GM21528 (cell line): ENCODE data around the gene PYGB.
"Not testable (repeated sequence)": the region's sequence is repeated elsewhere in the genome, so short reads cannot be mapped to it uniquely, and the experiment has no call there.

Experiments used
- ATAC-seq: cut with Tn5 transposase; IDR thresholded peaks from one replicate; pipeline ENCODE4 v1.9.1; 2021; ENCODE audit warnings: mild to moderate bottlenecking, moderate library complexity; ENCODE audit not compliant: unreplicated experiment, low FRiP score

Gene PYGB

GRCh38 chr20:25308671-25309394 lies 60.9 kb downstream of the PYGB start:
- no peak for ATAC-seq

- no peak for ATAC-seq
Observed at GRCh38 chr20:25309395-25310267, 61.7 kb downstream of the PYGB start.

GRCh38 chr20:25310268-25310920 lies 62.5 kb downstream of the PYGB start:
- peak; percentile 83 for ATAC-seq

GRCh38 chr20:25310921-25311728 lies 63.2 kb downstream of the PYGB start:
- ATAC-seq: no peak

- not testable (repeated sequence) for ATAC-seq
Observed at GRCh38 chr20:25312716-25313115, 64.8 kb downstream of the PYGB start.

- ATAC-seq: no peak
Observed at GRCh38 chr20:25313593-25313992, 65.7 kb downstream of the PYGB start.

GRCh38 chr20:25314497-25315417 lies 66.9 kb downstream of the PYGB start:
- ATAC-seq: no peak

- no peak for ATAC-seq
Observed at GRCh38 chr20:25315418-25316210, 67.7 kb downstream of the PYGB start.

GRCh38 chr20:25316506-25317190 lies 68.8 kb downstream of the PYGB start:
- no peak for ATAC-seq

GRCh38 chr20:25317351-25318075 lies 69.6 kb downstream of the PYGB start:
- no peak for ATAC-seq

- ATAC-seq: peak; percentile 93
Observed at GRCh38 chr20:25318471-25319240, 70.8 kb downstream of the PYGB start.

GRCh38 chr20:25319241-25320034 lies 71.6 kb downstream of the PYGB start:
- ATAC-seq: no peak

GRCh38 chr20:25320035-25320800 lies 72.3 kb downstream of the PYGB start:
- ATAC-seq: no peak

- no peak for ATAC-seq
Observed at GRCh38 chr20:25321262-25321831, 73.5 kb downstream of the PYGB start.

- ATAC-seq: no peak
Observed at GRCh38 chr20:25321991-25322390, 74.1 kb downstream of the PYGB start.
